ENCODE measurements around the gene DDR2. TPM values are rescaled to one million over a fixed set of nuclear protein-coding genes. Genes with fewer than 3 reads are reported as not detected.
"Not testable (repeated sequence)": the region's sequence is repeated elsewhere in the genome, so short reads cannot be mapped to it uniquely, and the experiment has no call there.

The DDR2 gene
- total RNA-seq, 1 donor from 2014 or later, result 1.3 TPM

GRCh38 chr1:162719678-162720077 is 87.4 kb downstream of the DDR2 start:
- TF ChIP-seq CTCF (conservative IDR thresholded peaks at IDR 0.05; ENCODE audit: low read depth, low read length), result no peak
- DNase-seq (ENCODE audit: low read depth), result no peak
- no peak overlapping the region for H3K4me3 ChIP-seq (ENCODE audit: low read depth, low read length)

- no peak overlapping the region for H3K4me3 ChIP-seq (ENCODE audit: low read depth, low read length)
- no peak for DNase-seq (ENCODE audit: low read depth)
- TF ChIP-seq CTCF (conservative IDR thresholded peaks at IDR 0.05; ENCODE audit: low read depth, low read length), result no peak
Measured at GRCh38 chr1:162720996-162721395, 88.7 kb downstream of the DDR2 start.

DNA sequence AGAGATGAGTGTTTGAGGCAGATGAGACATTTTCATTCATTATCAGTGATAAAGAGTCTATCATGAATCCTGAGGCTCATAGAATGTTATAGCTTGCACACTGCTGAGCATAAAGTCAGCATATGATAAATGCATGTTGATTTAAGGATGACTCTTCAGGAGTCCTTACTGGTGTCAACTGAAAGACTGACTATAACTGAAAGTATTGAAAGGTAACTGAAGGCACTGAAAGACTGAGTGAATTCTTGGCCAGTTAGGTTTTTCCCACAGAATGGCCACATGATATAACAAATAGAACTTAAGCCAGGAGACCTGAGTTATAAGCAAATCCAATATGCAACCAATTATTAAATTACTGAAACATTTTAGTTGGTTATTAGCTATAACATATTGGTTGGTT is 89.2 kb downstream of the DDR2 start:
- no peak for DNase-seq (ENCODE audit: low read depth)
- no peak overlapping the region for H3K4me3 ChIP-seq (ENCODE audit: low read depth, low read length)
- no peak for TF ChIP-seq CTCF (conservative IDR thresholded peaks at IDR 0.05; ENCODE audit: low read depth, low read length)

- no peak for DNase-seq (ENCODE audit: low read depth)
- TF ChIP-seq CTCF (conservative IDR thresholded peaks at IDR 0.05; ENCODE audit: low read depth, low read length), result no peak
Measured at GRCh38 chr1:162722036-162722435, 89.8 kb downstream of the DDR2 start.

DNA sequence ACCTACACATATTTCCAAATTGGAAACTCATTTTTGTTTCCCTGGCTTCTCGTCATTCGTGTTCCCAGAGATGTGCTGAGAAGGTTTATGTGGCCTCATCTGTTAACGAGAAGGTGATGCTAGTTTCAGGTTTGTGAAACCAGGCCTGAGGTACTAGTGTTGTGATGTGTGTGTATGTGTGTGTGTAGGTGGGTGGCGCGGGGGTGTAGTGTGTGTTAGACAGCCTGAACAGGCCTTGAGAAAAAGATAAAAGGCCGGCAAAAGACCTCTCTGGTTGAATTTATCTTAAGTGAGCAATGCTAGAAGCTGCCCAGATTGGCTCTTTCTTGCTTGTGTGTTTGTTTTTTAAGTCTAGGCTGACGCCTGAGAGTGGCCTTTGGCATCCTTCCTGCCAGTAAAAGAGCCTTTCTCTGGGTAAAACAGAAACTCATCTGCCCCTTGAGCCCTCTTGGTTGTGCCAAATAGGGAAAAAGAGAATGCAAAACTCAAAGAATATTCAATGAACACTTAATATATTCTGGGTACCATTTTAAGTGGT is 92.4 kb downstream of the DDR2 start:
- no peak for TF ChIP-seq CTCF (conservative IDR thresholded peaks at IDR 0.05; ENCODE audit: low read depth, low read length)
- H3K4me3 ChIP-seq (ENCODE audit: low read depth, low read length), result no peak overlapping the region
- DNase-seq (ENCODE audit: low read depth), result no peak

More at GRCh38 chr1:162722036-162722435, 89.8 kb downstream of the DDR2 start:
- no peak overlapping the region for H3K4me3 ChIP-seq (ENCODE audit: low read depth, low read length)

DNA sequence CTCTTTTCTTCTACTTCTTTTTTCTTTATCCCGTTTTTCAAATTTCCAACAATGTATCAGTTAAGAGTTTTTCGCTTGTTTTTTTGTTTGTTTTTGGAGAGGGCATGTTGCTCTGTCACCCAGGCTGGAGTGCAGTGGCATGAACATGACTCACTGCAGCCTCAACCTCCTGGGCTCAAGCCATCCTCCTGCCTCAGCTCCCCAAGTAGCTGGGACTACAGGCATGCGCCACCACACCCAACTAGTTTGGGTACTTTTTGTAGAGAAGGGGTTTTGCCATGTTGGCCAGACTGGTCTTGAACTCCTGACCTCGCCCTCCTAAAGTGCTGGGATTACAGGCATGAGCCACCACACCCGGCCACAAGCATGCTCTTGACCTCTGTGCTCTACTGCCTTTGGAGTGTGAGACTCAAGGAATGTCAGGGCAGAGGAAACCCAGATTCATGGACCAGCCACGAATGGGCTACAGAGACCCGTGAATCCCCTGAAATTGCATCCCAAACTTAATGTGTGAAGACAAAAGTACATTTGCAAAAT is 93.1 kb downstream of the DDR2 start:
- no peak for DNase-seq (ENCODE audit: low read depth)
- TF ChIP-seq CTCF (conservative IDR thresholded peaks at IDR 0.05; ENCODE audit: low read depth, low read length), result no peak
- H3K4me3 ChIP-seq (ENCODE audit: low read depth, low read length), result no peak overlapping the region

DNA sequence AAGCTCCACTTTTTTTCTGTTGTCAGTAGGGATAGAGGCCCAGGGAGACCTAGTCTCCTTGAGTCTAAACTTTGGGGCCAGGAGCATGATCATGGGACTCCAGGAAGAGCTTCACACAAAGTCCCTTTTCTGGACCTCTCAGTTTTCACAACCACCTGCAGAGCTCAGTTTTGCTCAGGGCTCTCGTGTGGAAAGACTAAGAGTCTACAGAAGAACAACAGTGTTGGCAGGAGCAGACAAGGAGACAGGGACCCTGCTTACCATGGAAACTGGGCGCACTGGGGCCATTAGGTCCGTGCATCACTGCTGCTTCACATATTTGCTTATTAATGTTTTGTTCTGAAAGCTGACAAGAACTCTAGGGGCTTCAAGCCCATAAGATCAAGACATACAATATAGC is 94.3 kb downstream of the DDR2 start:
- no peak for TF ChIP-seq CTCF (conservative IDR thresholded peaks at IDR 0.05; ENCODE audit: low read depth, low read length)

DNA sequence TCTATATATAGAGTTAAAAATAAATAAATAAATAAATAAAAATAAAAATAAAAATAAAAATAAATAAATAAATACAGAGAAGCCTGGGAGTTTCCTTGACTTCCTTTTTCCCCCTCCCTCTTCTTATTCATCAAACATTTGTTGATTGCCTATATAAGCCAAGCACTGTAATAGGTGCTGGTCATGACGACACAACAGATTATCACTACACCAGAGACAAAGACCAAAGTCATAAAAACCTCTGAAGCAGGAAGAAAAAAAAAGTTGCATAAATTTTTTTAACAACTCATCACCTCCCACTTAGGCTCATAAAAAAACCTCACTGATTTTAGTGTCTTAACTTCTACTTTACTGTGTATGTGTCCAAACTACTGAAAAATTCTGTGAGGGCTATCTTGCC is 95.2 kb downstream of the DDR2 start:
- not testable (repeated sequence) for H3K4me3 ChIP-seq (ENCODE audit: low read depth, low read length); DNase-seq (ENCODE audit: low read depth)

More for the DNA sequence above, 94.3 kb downstream of the DDR2 start:
- H3K4me3 ChIP-seq (ENCODE audit: low read depth, low read length), result no peak overlapping the region
- no peak for DNase-seq (ENCODE audit: low read depth)

Data from epithelial cell of proximal tubule (primary cell).